Panc1 (cell line): ENCODE data around the gene USH2A. TPM values are rescaled to one million over a fixed set of nuclear protein-coding genes. Genes with fewer than 3 reads are reported as not detected.

Source experiments
- ATAC-seq: fragments of 200-7000 bp; cut with Tn5 transposase; 2 replicates; pipeline ENCODE4 v1.9.1; 2020; ENCODE audit warnings: mild to moderate bottlenecking, moderate library complexity
- BruUV-seq: library from RNA; stranded (reverse); fragments of 400-500 nt; replicated peaks from 2 replicates; lab custom pipeline; 2021; lab: Mats Ljungman, UMichigan
- CTCF ChIA-PET: fragments of 300-600 bp; sonication (Branson Sonifier 250); formaldehyde crosslinking; loops from one replicate; lab custom pipeline; 2022; ENCODE audit warnings: antibody characterized with exemption; lab: Charles Lee
- POLR2A ChIA-PET: fragments of 300-600 bp; sonication (Branson Sonifier 250); formaldehyde crosslinking; loops from one replicate; lab custom pipeline; 2022; ENCODE audit warnings: antibody characterized with exemption; lab: Charles Lee
- DNase-seq: peaks from one replicate; pipeline ENCODE4 v3.0.0-alpha.2; 2010; ENCODE audit warnings: low read depth, low spot score
- H3K27ac ChIP-seq: 2 replicates; pipeline ENCODE4 v1.5.1; 2011; ENCODE audit warnings: mild to moderate bottlenecking, low read length, inconsistent platforms
- H3K27me3 ChIP-seq: fragments of 200-500 bp; sonication (Bioruptor generic); 2 replicates; pipeline ENCODE4 v1.6.0; 2014; ENCODE audit warnings: low read length, inconsistent platforms; ENCODE audit not compliant: control insufficient read depth, insufficient read depth
- H3K36me3 ChIP-seq: fragments of 200-500 bp; sonication (Bioruptor generic); 2 replicates; pipeline ENCODE4 v1.5.1; 2014; ENCODE audit warnings: inconsistent platforms, mild to moderate bottlenecking, low read length, moderate library complexity; ENCODE audit not compliant: control insufficient read depth, insufficient read depth
- H3K4me1 ChIP-seq: 2 replicates; pipeline ENCODE4 v1.5.1; 2011; ENCODE audit warnings: inconsistent platforms, mild to moderate bottlenecking, low read length, moderate library complexity; ENCODE audit not compliant: control insufficient read depth, insufficient read depth
- H3K4me3 ChIP-seq, 2 experiments: 2 replicates each; pipeline ENCODE4 v1.5.1; 2011 to 2012; ENCODE audit warnings: low read depth in 2 of 2, low read length in 2 of 2, mild to moderate bottlenecking in 2 of 2, inconsistent platforms in 1 of 2, moderate library complexity in 1 of 2
- H3K9me3 ChIP-seq: fragments of 200-500 bp; sonication (Bioruptor generic); 2 replicates; pipeline ENCODE4 v1.5.1; 2014; ENCODE audit warnings: low read depth, mild to moderate bottlenecking, inconsistent platforms, low read length, moderate library complexity; ENCODE audit not compliant: control insufficient read depth, insufficient read depth
- POLR2AphosphoS5 ChIP-seq: IDR thresholded peaks from 2 replicates; pipeline ENCODE4 v1.6.1; 2012; ENCODE audit warnings: mild to moderate bottlenecking, low read depth, low read length, moderate library complexity
- SIN3A ChIP-seq: IDR thresholded peaks from 2 replicates; pipeline ENCODE4 v1.6.1; 2012; ENCODE audit warnings: low read depth, mild to moderate bottlenecking, low read length, moderate library complexity, borderline replicate concordance; ENCODE audit not compliant: insufficient read depth
- TCF7L2 ChIP-seq: IDR thresholded peaks from 2 replicates; pipeline ENCODE4 v1.6.1; 2011; ENCODE audit warnings: mild to moderate bottlenecking, low read depth, low read length, inconsistent platforms
- in situ Hi-C: cut with HindIII; loops from 2 replicates; pipeline ENCODE4 v1.10.0; 2016; ENCODE audit warnings: low sequenced_read_pairs, low pct_unique_long_range_greater_than_20kb
- intact Hi-C: fragments of 100-400 bp; cut with micrococcal nuclease; formaldehyde crosslinking; loops from one replicate; pipeline ENCODE4 v1.10.0; 2022; ENCODE audit not compliant: unreplicated experiment
- total RNA-seq: library from RNA; stranded (reverse); gene quantifications from one replicate; pipeline ENCODE4 v1.2.1, GENCODE V29; 2021; ENCODE audit not compliant: unreplicated experiment
- TF ChIP-seq, protein P1 (sequence below): fragments of 450-650 bp; IDR thresholded peaks from 2 replicates; pipeline ENCODE4 v1.5.1; 2017; ENCODE audit warnings: mild to moderate bottlenecking
- TF ChIP-seq, protein P2 (sequence below), 2 experiments: IDR thresholded peaks; 2 replicates each; pipeline ENCODE4 v1.6.1; 2011 to 2012; ENCODE audit warnings: low read depth in 2 of 2, control low read depth in 1 of 2, low read length in 1 of 2, mild to moderate bottlenecking in 1 of 2, moderate library complexity in 1 of 2; ENCODE audit not compliant: insufficient read depth in 1 of 2

Gene USH2A
- total RNA-seq, 1 experiment from 2014 or later: not detected

DNA sequence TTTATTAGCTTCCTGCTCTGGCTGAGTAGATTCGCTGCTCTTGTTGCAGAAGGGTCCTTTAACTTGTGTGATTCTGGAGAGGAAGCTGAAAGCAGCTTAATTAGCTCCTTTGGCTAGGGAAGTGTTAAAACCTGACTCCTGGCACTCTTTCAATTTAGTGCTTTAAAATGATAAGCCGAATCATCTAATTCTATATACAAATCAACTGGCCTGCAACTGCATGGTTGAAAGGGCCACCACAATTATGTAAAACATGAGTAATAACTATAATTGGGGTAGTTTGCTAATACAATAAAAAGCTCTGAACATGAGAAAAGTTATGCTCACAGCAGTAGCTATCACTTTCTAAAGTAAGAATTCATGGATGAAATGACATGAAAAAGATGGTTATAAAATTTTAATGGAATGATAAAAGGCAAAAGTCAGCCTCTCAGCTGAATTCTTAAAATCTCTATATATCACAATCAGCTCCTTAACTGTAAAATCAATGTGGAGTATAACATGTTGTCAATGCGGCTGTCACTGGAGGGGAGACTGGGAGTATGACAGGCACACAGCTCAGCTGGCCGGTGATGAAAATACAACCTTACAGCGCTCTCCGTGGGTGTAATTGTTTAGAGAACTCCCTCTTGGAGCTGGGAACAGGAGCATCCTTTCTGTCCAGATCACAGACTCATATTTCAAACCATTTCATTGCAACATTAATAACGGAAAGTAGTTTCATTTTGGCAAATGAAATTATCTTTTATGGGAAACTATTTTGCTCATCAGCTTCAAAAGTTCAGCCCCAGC lies 531.8 kb downstream of the USH2A start:
- POLR2A ChIA-PET: no interaction called here

DNA sequence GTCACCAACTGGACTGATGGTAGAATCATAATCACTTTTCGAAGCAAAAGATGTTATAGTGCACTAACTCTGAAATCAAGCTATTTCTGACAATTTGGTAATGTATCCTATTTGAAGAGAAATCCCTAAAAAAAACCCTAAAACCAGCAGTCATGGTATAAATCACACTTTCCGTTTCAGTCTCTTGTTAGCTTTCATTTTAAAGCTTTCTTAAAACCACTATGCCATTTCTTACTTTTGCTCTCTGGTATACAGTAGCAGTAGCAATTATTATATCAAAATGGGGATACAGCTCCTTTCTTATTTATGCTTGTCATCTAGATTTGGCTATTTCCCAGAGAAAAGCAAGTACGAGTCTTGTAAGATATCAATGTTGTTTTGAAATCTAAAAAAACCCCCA lies 532.8 kb downstream of the USH2A start:
- no peak for ATAC-seq
- H3K4me1 ChIP-seq: no peaks in the 10 kb centered on the region
- ChIA-PET POLR2A (no interaction called here), CTCF (no interaction called here)
- in situ Hi-C loops: no loop called here
- DNase-seq: no peak
- H3K36me3 ChIP-seq: no peaks in the 10 kb centered on the region
- intact Hi-C loops: no loop called here
- no TSS peak for BruUV-seq
- H3K4me3 ChIP-seq: no peak overlapping the region
- H3K27me3 ChIP-seq: 0 out of 2 replicates have a peak, but pooled peaks cover 2% of the 10 kb centered on the region
- H3K27ac ChIP-seq: no peak overlapping the region
- no peaks in the 10 kb centered on the region for H3K9me3 ChIP-seq
- TF ChIP-seq SIN3A (no peak), POLR2AphosphoS5 (no peak), TCF7L2 (no peak)
- TF ChIP-seq, protein P1, sequence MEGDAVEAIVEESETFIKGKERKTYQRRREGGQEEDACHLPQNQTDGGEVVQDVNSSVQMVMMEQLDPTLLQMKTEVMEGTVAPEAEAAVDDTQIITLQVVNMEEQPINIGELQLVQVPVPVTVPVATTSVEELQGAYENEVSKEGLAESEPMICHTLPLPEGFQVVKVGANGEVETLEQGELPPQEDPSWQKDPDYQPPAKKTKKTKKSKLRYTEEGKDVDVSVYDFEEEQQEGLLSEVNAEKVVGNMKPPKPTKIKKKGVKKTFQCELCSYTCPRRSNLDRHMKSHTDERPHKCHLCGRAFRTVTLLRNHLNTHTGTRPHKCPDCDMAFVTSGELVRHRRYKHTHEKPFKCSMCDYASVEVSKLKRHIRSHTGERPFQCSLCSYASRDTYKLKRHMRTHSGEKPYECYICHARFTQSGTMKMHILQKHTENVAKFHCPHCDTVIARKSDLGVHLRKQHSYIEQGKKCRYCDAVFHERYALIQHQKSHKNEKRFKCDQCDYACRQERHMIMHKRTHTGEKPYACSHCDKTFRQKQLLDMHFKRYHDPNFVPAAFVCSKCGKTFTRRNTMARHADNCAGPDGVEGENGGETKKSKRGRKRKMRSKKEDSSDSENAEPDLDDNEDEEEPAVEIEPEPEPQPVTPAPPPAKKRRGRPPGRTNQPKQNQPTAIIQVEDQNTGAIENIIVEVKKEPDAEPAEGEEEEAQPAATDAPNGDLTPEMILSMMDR: no peak
- TF ChIP-seq, protein P2, sequence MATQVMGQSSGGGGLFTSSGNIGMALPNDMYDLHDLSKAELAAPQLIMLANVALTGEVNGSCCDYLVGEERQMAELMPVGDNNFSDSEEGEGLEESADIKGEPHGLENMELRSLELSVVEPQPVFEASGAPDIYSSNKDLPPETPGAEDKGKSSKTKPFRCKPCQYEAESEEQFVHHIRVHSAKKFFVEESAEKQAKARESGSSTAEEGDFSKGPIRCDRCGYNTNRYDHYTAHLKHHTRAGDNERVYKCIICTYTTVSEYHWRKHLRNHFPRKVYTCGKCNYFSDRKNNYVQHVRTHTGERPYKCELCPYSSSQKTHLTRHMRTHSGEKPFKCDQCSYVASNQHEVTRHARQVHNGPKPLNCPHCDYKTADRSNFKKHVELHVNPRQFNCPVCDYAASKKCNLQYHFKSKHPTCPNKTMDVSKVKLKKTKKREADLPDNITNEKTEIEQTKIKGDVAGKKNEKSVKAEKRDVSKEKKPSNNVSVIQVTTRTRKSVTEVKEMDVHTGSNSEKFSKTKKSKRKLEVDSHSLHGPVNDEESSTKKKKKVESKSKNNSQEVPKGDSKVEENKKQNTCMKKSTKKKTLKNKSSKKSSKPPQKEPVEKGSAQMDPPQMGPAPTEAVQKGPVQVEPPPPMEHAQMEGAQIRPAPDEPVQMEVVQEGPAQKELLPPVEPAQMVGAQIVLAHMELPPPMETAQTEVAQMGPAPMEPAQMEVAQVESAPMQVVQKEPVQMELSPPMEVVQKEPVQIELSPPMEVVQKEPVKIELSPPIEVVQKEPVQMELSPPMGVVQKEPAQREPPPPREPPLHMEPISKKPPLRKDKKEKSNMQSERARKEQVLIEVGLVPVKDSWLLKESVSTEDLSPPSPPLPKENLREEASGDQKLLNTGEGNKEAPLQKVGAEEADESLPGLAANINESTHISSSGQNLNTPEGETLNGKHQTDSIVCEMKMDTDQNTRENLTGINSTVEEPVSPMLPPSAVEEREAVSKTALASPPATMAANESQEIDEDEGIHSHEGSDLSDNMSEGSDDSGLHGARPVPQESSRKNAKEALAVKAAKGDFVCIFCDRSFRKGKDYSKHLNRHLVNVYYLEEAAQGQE (IDR thresholded peaks at IDR 0.05; ENCODE audit: insufficient read depth in 1 of 2, low read depth in 2 of 2, low read length in 1 of 2): no peak

More for the DNA sequence above, 531.8 kb downstream of the USH2A start:
- Histone ChIP-seq H3K9me3 (no peaks in the 10 kb centered on the region), H3K27ac (no peak overlapping the region), H3K4me1 (no peaks in the 10 kb centered on the region), H3K36me3 (no peaks in the 10 kb centered on the region), H3K27me3 (0 out of 2 replicates have a peak, but pooled peaks cover 2% of the 10 kb centered on the region), H3K4me3 (no peak overlapping the region)
- CTCF ChIA-PET: no interaction called here
- in situ Hi-C loops (no loop called here), intact Hi-C loops (no loop called here)
- DNase-seq: no peak
- TF ChIP-seq, protein P2 (IDR thresholded peaks at IDR 0.05; ENCODE audit: insufficient read depth in 1 of 2, low read depth in 2 of 2, low read length in 1 of 2): no peak
- TF ChIP-seq TCF7L2 (no peak), POLR2AphosphoS5 (no peak), SIN3A (no peak)
- TF ChIP-seq, protein P1: no peak
- ATAC-seq: no peak
- BruUV-seq: no TSS peak
